Sigmoid colon (tissue), 7 donors: ENCODE results near the gene PAPPA. TPM values are rescaled to one million over a fixed set of nuclear protein-coding genes. Genes with fewer than 3 reads are reported as not detected.

Experiments used
- DNase-seq: peaks from one replicate; pipeline ENCODE4 v3.0.0-alpha.2; 2019
- H3K27ac ChIP-seq, 4 donors: fragments of 200-600 bp; sonication (generic); one replicate each; pipeline ENCODE4 v1.5.1; 2016 to 2019; ENCODE audit warnings: mild to moderate bottlenecking in 1 of 4
- H3K27me3 ChIP-seq, 3 donors: fragments of 200-600 bp; sonication (generic); one replicate each; pipeline ENCODE4 v1.5.1; 2019; ENCODE audit warnings: mild to moderate bottlenecking in 1 of 3
- H3K36me3 ChIP-seq, 4 donors: fragments of 200-600 bp; sonication (generic); one replicate each; pipeline ENCODE4 v1.5.1; 2016 to 2019
- H3K4me1 ChIP-seq, 4 donors: fragments of 200-600 bp; sonication (generic); one replicate each; pipeline ENCODE4 v1.5.1; 2017 to 2019
- H3K4me3 ChIP-seq, 4 donors: fragments of 200-600 bp; sonication (generic); one replicate each; pipeline ENCODE4 v1.5.1; 2017 to 2019; ENCODE audit warnings: mild to moderate bottlenecking in 2 of 4, moderate library complexity in 1 of 4
- H3K9me3 ChIP-seq, 4 donors: fragments of 200-600 bp in 3 of 4; sonication (generic) in 3 of 4; one replicate each; pipeline versions ENCODE4 v1.5.1 to v1.6.1; 2013 to 2019
- EP300 ChIP-seq, 4 donors: sonication (generic); formaldehyde crosslinking; IDR thresholded peaks; one replicate each; pipeline ENCODE4 v1.6.1; 2017; ENCODE audit warnings: antibody characterized with exemption in 4 of 4
- POLR2A ChIP-seq, 2 donors: fragments of 450-650 bp; IDR thresholded peaks; one replicate each; pipeline ENCODE4 v1.6.1; 2016; ENCODE audit warnings: antibody characterized with exemption in 2 of 2, mild to moderate bottlenecking in 2 of 2, moderate library complexity in 2 of 2
- POLR2AphosphoS5 ChIP-seq, 4 donors: sonication (generic); formaldehyde crosslinking; IDR thresholded peaks; one replicate each; pipeline ENCODE4 v1.6.1; 2017; ENCODE audit warnings: antibody characterized with exemption in 4 of 4
- WGBS, 2 donors: extraction: QIAGEN DNeasy Blood & Tissue Kit; methylation state at CpG; one replicate each; pipeline ENCODE4 v1.1.7; 2013; 5-methylcytosine and 5-hydroxymethylcytosine counted together
- intact Hi-C: fragments of 100-400 bp; cut with DNase I; formaldehyde crosslinking; loops from one replicate; pipeline ENCODE4 v1.15.1; 2023
- polyA plus RNA-seq, 3 donors: library from polyadenylated mRNA; stranded (reverse); fragments of 200-250 nt; gene quantifications; one replicate each; pipeline ENCODE4 v1.2.3, GENCODE V29; 2013
- total RNA-seq, 4 donors: library from RNA; depleted of rRNA; stranded (reverse); fragments of >200 nt; gene quantifications; one replicate each; pipeline ENCODE4 v1.1.0, GENCODE V29; 2016
- TF ChIP-seq, protein P1 (sequence below), 4 experiments: fragments of 450-650 bp in 3 of 4; fragments of 200-600 bp in 1 of 4; IDR thresholded peaks; one replicate each; pipeline ENCODE4 v1.5.1; 2016 to 2019; ENCODE audit warnings: antibody characterized with exemption in 4 of 4, mild to moderate bottlenecking in 3 of 4, moderate library complexity in 2 of 4
- donor health status: healthy with polysubstance abuse.
- donor health status: Bipolar disorder and iron deficiency.
- donor health status: healthy.

The PAPPA gene
- total and polyA plus RNA-seq, 7 donors, result under 0.01 to 6.6 (median 3.6) TPM

DNA sequence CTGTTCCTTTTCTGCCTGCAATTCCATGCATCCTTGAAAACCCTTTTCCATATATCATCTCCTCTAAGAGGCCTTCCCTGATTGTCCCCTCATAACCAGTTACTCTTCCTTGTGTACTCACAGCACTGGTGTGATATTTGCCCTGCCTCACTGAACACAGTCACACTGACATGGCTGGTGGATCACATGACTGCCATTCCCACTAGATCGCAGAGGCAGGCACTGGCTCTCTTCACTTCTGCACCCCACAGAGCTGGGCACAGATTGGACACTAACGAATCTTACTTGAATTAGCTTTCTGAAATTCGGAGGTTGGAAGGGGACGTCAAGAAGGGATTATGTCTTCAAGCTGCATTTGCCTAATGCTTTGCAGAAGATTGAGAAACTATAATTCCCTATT, 208.0 kb downstream of the PAPPA start:
- Histone ChIP-seq H3K4me3 (no peak overlapping the region), H3K27me3 (no peaks in the 10 kb centered on the region), H3K36me3 (no peaks in the 10 kb centered on the region), H3K4me1 (peaks cover 0 to 15% (median 12%) of the 10 kb centered on the region in 4 donors), H3K27ac (no peak overlapping the region), H3K9me3 (no peaks in the 10 kb centered on the region)
- intact Hi-C loops, result no loop called here
- TF ChIP-seq EP300 (IDR thresholded peaks at IDR 0.05), result no peak
- TF ChIP-seq POLR2A (IDR thresholded peaks at IDR 0.05), result no peak
- no peak for TF ChIP-seq POLR2AphosphoS5 (IDR thresholded peaks at IDR 0.05)
- TF ChIP-seq, protein P1, sequence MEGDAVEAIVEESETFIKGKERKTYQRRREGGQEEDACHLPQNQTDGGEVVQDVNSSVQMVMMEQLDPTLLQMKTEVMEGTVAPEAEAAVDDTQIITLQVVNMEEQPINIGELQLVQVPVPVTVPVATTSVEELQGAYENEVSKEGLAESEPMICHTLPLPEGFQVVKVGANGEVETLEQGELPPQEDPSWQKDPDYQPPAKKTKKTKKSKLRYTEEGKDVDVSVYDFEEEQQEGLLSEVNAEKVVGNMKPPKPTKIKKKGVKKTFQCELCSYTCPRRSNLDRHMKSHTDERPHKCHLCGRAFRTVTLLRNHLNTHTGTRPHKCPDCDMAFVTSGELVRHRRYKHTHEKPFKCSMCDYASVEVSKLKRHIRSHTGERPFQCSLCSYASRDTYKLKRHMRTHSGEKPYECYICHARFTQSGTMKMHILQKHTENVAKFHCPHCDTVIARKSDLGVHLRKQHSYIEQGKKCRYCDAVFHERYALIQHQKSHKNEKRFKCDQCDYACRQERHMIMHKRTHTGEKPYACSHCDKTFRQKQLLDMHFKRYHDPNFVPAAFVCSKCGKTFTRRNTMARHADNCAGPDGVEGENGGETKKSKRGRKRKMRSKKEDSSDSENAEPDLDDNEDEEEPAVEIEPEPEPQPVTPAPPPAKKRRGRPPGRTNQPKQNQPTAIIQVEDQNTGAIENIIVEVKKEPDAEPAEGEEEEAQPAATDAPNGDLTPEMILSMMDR (IDR thresholded peaks at IDR 0.05), result no peak
- WGBS, 2 donors, result 88 to 91% methylated on average over 4 of the region's 4 CpGs
- no peak for DNase-seq

- TF ChIP-seq EP300 (IDR thresholded peaks at IDR 0.05), result no peak
- TF ChIP-seq POLR2AphosphoS5 (IDR thresholded peaks at IDR 0.05), result no peak
- TF ChIP-seq, protein P1 (IDR thresholded peaks at IDR 0.05), result no peak
- no peak for TF ChIP-seq POLR2A (IDR thresholded peaks at IDR 0.05)
- intact Hi-C loops, result no loop called here
- Histone ChIP-seq H3K27me3 (no peaks in the 10 kb centered on the region), H3K4me1 (peaks cover 0 to 15% (median 12%) of the 10 kb centered on the region in 4 donors), H3K9me3 (no peaks in the 10 kb centered on the region), H3K27ac (no peak overlapping the region), H3K36me3 (no peaks in the 10 kb centered on the region), H3K4me3 (no peak overlapping the region)
- 91% methylated on average over 6 of the region's 6 CpGs for WGBS, 2 donors
- no peak for DNase-seq
These were observed 208.9 kb downstream of the PAPPA start for GRCh38 chr9:116362493-116362892.

GRCh38 chr9:116365056-116365471, 211.5 kb downstream of the PAPPA start:
- Histone ChIP-seq H3K27me3 (no peaks in the 10 kb centered on the region), H3K4me1 (peaks cover 0 to 15% (median 12%) of the 10 kb centered on the region in 4 donors), H3K36me3 (no peaks in the 10 kb centered on the region), H3K4me3 (peak overlapping the region in 3 of 4 donors; percentile 7 to 22 (median 8)), H3K9me3 (no peaks in the 10 kb centered on the region), H3K27ac (peak overlapping the region in 3 of 4 donors; percentile 45 to 76 (median 74))
- intact Hi-C loops, result no loop called here
- TF ChIP-seq POLR2AphosphoS5 (IDR thresholded peaks at IDR 0.05) (peak in 3 of 4 donors; percentile 27 to 55 (median 48)), POLR2A (IDR thresholded peaks at IDR 0.05) (no peak), EP300 (IDR thresholded peaks at IDR 0.05) (no peak)
- TF ChIP-seq, protein P1 (IDR thresholded peaks at IDR 0.05), result peak in 1 of 4 experiments; percentile 24
- DNase-seq, result peak; percentile 79
- 46 to 61% methylated on average over 9 of the region's 9 CpGs for WGBS, 2 donors

DNA sequence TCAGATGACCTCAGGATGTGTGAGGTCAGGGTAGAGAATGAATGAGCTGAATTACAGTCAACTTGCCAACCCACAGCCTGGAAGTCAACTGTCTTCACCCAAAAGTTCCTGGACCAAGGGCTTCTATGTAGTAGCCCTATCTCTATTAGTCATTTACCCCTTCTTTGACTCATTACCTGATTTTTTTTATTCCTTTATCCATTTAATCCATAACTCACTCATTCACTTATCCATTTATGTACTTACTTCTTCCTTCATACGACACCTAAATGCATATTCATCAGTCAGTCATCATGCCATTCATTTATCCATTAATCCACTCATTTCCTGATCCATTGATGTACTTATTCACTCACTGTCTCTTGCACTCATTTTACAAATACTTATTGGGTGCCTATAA, 212.7 kb downstream of the PAPPA start:
- TF ChIP-seq EP300 (IDR thresholded peaks at IDR 0.05) (no peak), POLR2A (IDR thresholded peaks at IDR 0.05) (no peak), POLR2AphosphoS5 (IDR thresholded peaks at IDR 0.05) (no peak)
- TF ChIP-seq, protein P1 (IDR thresholded peaks at IDR 0.05), result no peak
- no peak overlapping the region for H3K27ac ChIP-seq
- 93 to 94% methylated on average over 1 of the region's 1 CpG for WGBS, 2 donors
- no peaks in the 10 kb centered on the region for H3K9me3 ChIP-seq
- H3K4me1 ChIP-seq, result peaks cover 0 to 15% (median 12%) of the 10 kb centered on the region in 4 donors
- H3K4me3 ChIP-seq, result no peak overlapping the region
- no peak for DNase-seq
- no peaks in the 10 kb centered on the region for H3K36me3 ChIP-seq
- H3K27me3 ChIP-seq, result no peaks in the 10 kb centered on the region
- intact Hi-C loops, result no loop called here

- H3K27me3 ChIP-seq, result no peaks in the 10 kb centered on the region
- no peaks in the 10 kb centered on the region for H3K36me3 ChIP-seq
- no peak for DNase-seq
- no peak overlapping the region for H3K4me3 ChIP-seq
- no peak overlapping the region for H3K27ac ChIP-seq
- WGBS, 2 donors, result 94 to 96% methylated on average over 9 of the region's 9 CpGs
- no peaks in the 10 kb centered on the region for H3K9me3 ChIP-seq
- intact Hi-C loops, result no loop called here
- TF ChIP-seq EP300 (IDR thresholded peaks at IDR 0.05) (no peak), POLR2A (IDR thresholded peaks at IDR 0.05) (no peak), POLR2AphosphoS5 (IDR thresholded peaks at IDR 0.05) (no peak)
- TF ChIP-seq, protein P1 (IDR thresholded peaks at IDR 0.05), result no peak
- H3K4me1 ChIP-seq, result peaks cover 0 to 15% (median 12%) of the 10 kb centered on the region in 4 donors
These were observed 215.1 kb downstream of the PAPPA start for GRCh38 chr9:116368680-116369079.
